HEK293 (cell line): ENCODE data around the gene IL1RL2.

Source experiments
- ZBTB7A ChIP-seq: fragments of 450-650 bp; formaldehyde crosslinking; IDR thresholded peaks from 2 replicates; pipeline ENCODE4 v1.5.1; 2016; ENCODE audit warnings: low read depth, missing biosample characterization, missing genetic modification characterization
- ZNF433 ChIP-seq: fragments of 450-650 bp; formaldehyde crosslinking; IDR thresholded peaks from 2 replicates; pipeline ENCODE4 v1.5.1; 2016; ENCODE audit warnings: missing biosample characterization, missing genetic modification characterization, low read depth
- ZNF621 ChIP-seq: fragments of 450-650 bp; formaldehyde crosslinking; IDR thresholded peaks from 2 replicates; pipeline ENCODE4 v1.5.1; 2017; ENCODE audit warnings: missing biosample characterization, missing genetic modification characterization
- ZNF768 ChIP-seq: fragments of 450-650 bp; formaldehyde crosslinking; IDR thresholded peaks from 2 replicates; pipeline ENCODE4 v1.5.1; 2018; ENCODE audit warnings: missing biosample characterization, mild to moderate bottlenecking, missing genetic modification characterization

- TF ChIP-seq ZNF768 (tag by site-specific recombination), result no peak
- TF ChIP-seq ZNF621, result no peak
- TF ChIP-seq ZBTB7A (tag by site-specific recombination), result no peak
- no peak for TF ChIP-seq ZNF433 (tag by site-specific recombination)
Measured at GRCh38 chr2:102233132-102233884, 46.5 kb downstream of the IL1RL2 start.
